Activated CD8-positive, alpha-beta memory T cell treated with anti-CD3 and anti-CD28 coated beads for 4 hours (primary cell): ENCODE results near the gene MYO16.
"Not testable (repeated sequence)": the region's sequence is repeated elsewhere in the genome, so short reads cannot be mapped to it uniquely, and the experiment has no call there.

Source experiments
- DNase-seq, 2 donors: peaks; one replicate each; pipeline ENCODE4 v3.0.0-alpha.2; 2020; ENCODE audit warnings: low read depth in 2 of 2

MYO16 gene

DNA sequence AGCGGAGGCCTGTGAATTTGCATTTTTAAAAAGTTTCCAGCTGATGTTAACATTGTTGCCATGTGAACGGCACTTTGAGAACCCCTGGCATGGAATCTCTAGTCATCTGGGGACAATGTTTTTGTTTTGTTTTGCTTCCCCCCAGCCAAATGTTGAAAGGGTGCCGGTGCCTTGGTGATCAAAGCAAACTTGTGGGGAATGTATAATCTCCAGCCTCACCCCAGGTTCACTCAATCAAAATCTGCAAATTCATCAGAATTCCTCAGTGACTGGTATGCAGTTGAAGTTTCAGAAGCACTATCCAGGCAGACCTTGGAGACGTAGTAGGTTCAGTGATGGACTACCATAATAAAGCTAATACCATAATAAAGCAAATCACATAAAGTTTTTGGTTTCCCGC, 428.7 kb downstream of the MYO16 start:
- DNase-seq: no peak

DNA sequence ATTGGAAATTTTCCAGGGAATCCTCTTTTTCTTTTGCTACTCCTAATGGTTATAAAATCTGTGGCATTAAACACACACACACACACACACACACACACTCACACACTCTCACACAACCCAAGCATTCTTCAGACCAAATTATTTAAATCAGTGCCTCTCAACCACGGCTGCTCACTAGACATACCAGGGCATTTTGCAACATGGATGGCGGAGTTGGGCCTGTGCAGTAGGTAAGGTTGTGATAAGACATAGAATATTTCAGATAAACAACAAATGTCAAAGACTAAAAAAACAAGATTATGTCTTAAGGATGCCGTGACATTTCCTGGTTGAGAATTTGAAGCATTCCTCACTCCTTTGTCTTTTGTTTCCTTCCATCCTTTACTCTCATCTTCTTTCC, 443.1 kb downstream of the MYO16 start:
- no peak for DNase-seq

DNA sequence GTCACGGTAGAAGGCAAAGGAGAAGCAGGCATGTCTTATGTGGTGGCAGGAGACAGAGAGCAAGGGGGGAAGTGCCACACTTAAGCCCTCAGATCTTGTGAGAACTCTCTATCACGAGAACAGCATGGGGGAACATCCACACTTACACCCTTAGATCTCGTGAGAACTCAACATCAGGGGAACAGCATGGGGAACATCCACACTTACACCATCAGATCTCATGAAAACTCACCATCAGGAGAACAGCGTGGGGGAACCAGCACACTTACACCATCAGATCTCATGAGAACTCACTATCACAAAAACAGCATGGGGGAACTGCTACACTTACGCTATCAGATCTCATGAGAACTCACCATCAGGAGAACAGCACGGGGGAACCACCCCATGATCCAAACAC, 445.0 kb downstream of the MYO16 start:
- DNase-seq: no peak

DNA sequence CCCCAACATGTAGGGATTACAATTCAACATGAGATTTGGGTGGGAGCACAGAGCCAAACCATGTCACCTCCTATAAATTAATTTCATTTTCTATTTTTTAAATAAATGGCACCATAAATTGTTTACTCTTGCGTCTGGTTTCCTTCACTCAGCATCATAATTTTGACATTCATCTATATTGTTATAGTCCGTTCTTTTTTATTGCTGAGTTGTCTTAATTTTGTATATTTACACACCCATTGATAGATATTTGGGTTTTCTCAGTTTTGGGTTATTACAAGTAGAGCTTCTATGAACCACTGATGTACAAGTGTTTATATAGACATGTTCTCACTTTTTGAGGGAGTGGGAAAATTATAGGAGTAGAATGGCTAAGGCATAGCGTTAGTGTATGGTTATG, 445.4 kb downstream of the MYO16 start:
- no peak for DNase-seq

DNA sequence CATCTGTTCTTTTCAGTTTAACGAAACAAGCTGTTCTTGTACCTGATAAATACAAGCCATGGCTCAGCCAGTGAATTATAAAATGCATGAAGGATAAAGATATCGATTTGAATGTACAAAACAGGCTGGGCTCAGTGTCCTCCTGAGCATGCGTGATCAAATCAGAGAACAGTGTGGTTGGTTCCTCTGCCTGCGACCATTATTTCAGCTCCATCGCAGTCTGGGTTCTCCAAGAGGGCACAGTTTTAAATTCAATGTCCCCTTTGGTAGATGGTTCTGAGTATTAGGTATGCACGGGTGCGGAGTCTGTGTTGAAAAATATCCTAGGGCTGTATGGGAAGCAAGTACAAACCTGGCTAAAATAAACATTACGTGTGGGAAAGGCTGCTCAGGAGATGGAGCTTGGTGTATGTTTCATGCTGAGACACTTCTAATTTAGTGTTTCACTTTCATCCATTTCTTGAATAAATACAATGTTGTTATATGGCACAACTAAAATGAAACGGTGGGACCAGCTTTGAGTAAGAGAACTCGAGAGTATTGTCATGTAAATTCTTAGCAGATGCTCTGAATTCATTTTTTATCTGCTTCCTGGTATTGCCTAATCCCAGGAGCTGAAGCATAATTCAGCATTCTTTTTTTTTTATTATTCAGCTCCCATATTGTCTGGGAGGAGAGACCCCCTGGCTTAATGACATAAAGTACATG, 458.7 kb downstream of the MYO16 start:
- no peak for DNase-seq

DNA sequence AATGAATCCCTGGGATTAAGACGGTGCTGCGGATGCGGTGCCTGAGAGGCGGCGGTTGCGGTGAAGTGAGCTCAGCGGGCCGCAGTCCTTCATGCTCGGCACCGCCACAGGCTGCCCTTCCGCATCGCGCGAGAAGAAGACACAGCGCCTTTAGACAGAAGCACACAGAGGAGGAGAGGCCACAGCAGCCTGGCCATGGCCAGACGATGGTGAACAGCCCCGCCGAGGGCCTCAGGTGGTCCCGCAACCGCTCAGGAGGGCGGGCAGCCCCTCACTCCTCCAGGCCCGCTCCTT, 459.2 kb downstream of the MYO16 start:
- no peak for DNase-seq

DNA sequence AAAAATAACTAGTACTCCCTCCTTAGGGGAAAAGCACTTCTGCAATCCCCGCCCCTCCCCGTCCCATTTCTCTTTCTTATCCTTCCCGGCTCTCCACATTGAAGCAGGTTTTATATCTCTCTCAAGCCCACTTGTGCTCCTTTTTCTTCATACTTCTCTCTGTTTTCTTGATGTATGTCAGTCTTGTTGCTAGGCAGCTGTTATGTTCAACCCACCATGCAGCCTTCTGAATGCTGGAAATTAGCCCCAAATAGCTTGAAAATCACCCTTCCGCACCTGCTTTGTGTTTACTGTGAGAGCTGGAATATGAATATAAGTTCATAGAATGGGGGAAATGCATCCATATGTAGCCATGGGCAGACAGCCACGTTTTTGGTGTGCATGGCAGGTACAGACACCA, 461.4 kb downstream of the MYO16 start:
- DNase-seq: no peak

DNA sequence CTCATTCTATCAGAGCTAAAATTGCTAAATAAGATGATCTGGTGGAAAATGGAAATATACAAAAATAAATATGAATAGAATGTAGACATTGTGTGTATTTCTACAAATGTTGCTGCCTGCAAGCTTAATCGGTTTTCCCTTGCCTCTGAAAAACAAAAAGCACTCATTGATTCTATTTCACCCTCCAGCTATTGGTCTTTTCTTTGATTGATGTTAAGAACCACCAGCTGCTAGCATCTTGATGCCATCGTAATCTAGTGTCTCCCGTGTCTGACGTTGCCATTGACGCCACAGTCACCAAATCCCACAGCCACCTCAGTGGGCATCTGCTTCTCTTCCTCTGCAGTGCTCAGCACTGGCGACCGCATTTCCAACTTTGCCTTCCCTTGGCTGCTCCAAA, 461.8 kb downstream of the MYO16 start:
- DNase-seq: no peak

DNA sequence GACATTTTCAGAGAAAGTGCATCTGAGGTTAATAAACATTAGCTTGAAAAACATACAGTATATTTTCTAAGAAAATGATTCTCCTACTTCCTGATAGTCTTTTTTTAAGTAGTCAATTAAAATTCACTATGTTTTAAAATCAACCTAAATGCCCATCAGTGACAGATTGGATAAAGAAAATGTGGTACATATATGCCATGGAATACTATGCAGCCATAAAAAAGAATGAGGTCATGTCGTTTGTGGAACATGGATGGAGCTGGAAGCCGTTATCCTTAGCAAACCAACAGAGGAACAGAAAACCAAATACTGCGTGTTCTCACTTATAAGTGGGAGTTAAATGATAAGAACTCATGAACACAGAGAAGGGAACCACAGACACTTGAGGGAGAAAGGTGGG, 462.8 kb downstream of the MYO16 start:
- not testable (repeated sequence) for DNase-seq

DNA sequence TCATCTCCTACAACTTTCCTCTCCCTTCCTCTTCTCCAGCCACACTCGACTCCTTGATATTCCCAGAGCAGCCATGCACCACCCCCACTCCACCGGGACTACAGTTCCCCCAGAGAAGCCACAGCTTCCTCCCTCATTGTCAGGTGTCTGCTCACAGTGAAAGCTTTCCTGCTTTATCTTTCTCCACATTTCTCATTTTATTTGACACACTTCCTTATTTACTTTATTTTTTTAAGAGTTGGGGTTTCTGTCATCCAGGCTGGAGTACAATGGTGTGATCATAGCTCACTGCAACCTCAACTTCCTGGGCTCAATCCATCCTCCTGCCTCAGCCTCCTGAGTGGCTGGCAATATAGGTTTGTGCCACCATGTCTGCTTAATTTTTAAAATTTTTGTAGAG, 464.6 kb downstream of the MYO16 start:
- no peak for DNase-seq

DNA sequence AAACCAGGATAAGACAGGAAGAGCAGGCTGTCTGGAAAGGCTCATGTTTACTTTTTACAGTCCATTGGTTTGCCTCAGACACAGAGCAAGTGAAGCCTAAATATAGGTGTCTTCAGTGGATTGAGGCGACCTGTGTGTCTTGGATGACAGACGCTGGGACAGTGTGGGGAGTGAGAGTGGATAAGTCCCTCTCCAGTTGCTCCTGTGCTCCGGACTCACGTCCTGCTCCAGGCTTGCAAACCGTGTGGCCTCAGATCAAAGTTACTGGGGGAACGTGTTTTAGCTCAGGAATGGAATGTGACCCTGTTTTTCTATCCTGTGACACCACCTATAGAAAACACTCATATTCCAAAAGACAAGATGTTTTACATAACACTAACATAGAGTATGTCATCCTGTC, 465.7 kb downstream of the MYO16 start:
- no peak for DNase-seq

DNA sequence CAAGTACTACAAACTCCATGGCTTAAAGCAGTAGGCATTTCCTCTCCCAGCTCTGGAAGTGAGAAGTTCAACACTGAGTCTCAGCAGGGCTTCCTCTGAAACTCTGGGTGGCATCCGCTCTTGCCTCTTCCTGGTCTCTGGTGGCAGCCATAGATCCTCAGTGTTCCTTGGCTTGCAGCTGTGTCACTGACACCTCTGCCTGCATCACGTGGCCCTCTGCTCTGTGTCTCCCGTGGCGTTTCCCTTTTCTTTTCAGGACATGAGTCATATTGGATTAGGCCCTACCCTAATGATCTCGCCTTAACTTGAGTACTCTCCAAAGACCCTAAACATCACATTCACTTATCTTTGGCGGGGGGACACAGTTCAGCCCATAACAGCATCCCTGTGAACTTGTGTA, 466.7 kb downstream of the MYO16 start:
- DNase-seq: no peak

DNA sequence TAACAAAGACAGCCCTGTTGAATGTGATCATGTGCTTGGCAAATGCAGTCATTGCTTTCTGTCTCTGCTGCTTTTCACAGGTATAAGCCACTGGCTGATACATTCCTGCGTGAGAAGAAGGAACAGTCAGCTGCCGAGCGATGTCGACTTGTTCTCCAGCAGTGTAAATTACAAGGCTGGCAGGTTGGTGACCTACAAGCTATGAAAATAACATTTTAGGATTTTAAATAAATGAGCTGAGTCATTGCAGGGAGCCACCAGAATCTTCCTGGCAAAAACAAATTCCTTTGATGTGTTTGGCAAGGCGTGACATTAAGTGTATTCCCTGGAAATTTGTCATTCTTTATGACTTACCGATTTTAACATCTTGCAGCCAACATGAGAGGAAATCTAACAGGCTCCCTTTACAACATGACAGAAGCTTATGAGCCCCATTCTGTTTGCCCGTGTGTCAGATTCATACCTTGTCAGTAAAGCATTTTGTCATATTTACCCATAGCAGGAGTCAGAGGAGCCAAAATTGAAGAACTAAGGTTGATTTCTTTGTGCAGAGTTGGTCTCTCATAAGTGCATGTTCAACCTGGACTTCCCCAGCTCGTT, 471.4 kb downstream of the MYO16 start:
- no peak for DNase-seq

DNA sequence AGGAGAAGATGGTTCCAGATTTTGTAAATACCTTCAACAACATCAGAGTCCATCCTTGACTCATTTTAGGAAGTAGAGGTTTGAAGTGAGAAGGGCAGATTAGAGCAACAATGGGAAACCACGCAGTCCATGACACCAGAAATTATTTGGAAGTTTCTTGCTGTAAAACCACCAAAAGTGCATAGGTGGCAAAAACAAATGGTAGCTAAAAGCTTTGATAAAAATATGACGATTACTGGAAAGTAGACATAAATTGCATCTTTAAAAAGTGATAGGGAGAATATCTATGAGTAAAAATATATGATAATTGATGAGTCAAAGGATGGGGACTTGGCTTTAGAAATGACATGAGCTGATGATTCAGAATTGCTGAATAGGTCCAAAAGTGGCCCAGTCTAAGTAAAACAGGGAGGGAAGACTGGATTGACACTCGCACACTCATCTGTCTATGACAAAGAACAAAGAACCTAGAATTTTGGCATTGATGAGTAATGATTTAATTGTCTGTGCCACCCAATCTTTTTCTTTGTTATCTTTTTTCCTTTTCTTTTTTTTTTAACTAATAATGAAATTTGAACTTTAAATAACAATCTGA, 472.2 kb downstream of the MYO16 start:
- DNase-seq: no peak

DNA sequence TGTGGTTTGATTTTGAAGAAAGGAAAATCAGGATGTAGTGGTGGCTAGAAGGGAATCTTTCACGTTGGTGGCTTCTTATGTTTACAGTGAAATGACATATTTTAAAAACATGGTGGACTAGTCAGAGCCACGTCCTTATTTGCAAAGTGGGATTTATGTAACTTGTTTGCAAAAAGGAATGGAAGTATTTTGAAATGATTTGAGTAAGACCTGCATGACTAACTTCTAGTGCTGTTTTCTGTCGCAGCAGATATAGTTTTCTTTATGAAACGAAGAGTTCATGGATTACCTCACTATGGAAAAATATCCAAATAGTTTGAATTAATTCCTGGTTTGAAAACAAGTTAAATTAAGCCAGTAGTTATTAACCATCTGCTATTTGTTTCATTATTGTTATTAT, 476.5 kb downstream of the MYO16 start:
- DNase-seq: no peak

DNA sequence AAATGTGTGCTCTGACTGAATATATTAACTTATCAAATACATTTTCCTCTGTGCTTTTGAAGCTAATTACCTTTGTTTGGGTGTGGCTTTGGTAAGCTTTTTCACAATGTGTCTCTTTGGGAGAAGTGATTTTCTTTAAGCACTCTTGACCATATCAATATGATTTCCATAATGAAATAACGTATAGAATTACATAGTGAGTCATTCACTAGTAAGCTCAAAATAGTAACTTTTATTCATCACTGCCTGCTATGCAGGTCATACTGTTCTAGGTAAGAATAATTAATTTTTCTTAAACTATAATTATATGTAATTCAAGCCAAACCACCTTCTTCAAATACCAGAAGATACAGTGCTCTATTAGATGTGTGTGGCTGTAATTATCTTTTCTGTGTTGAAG, 480.7 kb downstream of the MYO16 start:
- DNase-seq: no peak

DNA sequence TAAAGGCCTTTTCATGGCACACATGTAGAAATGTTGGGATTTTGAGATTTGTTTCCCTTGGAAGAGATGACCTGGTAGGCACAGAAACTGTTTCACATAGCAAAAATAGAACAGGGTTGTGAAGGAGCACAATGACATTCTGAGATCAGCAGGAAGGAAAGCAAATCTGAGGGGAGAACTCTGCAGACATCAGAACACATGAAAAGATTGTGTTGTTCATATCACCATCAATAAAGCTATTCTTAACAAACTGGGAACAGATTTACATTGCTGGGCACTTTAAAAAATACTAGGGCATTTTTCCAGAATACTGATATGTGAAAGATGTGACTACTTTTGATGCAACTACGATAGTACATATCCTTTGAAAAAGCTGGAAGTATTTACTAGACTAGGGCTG, 481.7 kb downstream of the MYO16 start:
- DNase-seq: no peak

DNA sequence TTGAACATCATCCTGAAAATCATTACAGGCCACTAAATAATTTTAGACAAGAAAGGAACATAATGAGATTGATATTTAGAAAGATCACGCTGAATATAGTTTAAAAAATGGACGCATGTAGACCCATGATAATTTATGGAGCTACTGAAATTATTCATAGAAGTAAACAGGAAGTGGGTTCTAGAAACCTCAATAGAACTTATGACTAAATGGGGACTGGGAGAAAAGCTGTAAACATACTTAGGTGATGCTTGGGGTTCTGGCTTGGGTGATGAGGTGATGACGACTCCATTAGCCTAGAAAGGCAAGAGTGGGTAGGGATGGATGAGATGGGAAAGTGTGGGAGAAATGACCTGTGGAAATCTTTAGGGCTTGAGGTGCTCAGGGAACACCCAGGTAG, 484.0 kb downstream of the MYO16 start:
- no peak for DNase-seq

DNA sequence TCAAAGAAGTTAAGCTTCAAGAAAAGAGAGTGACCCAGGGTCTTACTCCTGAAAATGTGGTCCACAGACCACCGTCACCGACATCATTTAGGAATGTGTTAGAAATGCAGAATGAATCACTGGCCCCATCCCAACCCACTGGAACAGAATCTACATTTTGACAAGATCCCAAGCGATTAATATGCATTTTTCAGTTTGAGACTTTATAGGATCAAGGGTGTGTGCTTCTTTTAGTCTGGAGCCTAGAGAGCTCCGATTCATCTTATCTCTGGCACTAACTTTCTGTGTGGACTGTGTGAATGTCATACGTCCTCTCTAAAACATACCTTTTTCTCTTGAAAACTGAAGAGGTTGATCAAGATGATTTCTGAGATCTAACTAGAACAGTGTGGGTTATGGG, 484.8 kb downstream of the MYO16 start:
- DNase-seq: no peak

DNA sequence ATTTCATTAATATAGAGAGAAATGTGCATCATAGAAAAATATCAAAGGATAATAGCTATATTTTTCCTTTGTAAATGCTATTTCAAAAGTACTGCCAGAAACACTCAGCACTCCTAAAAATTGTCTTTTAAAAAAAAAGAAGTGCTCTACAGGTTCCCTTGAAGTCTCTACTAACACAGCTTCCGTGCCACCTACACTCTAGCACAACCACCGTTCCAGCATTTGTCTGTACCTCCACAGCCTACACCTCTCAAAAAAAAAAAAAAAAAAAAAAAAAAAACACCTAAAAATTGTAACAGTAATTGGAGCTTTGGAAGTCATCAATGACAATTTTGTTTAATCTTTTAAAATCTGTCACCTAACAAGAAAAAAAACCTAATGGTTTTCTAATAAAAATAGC, 485.6 kb downstream of the MYO16 start:
- no peak for DNase-seq

DNA sequence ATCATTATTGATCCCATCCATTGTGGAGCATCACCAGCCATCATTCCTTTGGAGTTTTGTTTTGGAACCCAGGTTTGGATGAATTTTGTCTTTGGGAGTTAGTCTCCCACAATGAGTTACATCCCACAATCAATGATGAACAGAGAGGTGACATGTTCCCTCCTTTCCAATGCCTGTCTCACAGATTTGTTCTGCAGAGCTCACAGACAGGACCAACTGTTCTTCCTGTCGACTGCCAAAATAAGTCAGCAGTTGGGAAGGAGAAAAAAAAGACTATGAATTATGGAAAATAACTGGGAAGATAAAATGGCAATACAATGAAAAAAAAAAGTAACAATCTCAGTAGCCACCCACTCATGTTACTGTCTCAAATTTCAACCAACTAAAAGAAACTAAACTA, 489.1 kb downstream of the MYO16 start:
- DNase-seq: no peak

DNA sequence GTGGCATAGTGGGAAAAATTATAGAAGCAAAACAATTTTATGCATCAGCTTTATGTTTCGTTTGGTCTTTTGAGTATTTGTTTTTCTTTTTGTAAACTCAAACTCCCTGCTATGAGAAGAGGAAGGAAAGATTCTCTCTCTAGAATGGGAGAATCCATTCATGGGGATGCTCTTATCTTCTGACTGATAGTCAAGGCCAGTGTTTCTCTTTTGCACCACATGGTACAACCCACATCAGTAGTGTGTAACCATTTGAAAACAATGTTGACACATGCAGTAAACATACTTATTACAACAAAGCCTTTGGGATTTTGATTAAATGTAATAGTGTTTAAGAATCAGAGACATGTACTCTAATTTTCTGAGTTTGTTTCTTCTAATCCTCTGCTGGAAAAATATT, 490.5 kb downstream of the MYO16 start:
- DNase-seq: no peak

DNA sequence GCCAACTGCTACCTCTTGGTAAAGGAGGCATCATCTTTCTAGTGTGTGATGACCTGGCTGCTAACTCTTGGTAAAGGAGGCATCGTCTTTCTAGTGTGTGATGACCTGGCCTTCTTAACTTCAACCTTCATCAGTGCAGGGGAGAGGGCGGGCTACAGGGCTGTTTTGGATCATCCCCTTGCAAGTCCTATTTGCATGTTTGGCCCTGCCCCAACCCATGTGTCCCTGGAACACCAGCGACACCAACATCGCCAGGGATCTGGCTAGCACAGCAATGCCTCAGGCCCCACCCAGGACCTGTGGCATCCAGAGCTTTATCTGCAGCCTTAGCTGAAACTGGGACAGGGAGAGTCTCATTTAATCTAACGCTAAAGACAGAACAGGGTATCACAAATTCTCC, 492.4 kb downstream of the MYO16 start:
- no peak for DNase-seq

DNA sequence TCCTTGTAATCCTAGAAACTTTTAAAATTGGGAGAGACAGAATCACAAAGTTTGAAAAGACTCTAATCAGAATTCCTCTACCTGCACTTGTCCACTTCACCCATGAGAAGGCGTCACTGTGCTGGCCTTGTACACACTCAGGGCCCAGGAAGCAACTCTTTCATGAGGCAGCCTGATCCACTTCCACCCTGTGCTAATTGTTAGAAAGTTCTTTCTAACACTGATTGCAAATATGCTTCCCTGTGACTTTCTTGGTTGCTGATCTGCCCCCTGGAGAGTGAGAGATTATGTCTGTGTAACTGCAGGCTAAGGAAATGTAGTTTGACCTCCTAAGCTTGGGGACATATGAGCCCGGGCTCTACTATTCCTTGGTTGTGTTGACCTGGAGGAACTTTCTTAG, 494.6 kb downstream of the MYO16 start:
- no peak for DNase-seq
